ENCODE measurements around the gene PUM2.

PUM2 gene

DNA sequence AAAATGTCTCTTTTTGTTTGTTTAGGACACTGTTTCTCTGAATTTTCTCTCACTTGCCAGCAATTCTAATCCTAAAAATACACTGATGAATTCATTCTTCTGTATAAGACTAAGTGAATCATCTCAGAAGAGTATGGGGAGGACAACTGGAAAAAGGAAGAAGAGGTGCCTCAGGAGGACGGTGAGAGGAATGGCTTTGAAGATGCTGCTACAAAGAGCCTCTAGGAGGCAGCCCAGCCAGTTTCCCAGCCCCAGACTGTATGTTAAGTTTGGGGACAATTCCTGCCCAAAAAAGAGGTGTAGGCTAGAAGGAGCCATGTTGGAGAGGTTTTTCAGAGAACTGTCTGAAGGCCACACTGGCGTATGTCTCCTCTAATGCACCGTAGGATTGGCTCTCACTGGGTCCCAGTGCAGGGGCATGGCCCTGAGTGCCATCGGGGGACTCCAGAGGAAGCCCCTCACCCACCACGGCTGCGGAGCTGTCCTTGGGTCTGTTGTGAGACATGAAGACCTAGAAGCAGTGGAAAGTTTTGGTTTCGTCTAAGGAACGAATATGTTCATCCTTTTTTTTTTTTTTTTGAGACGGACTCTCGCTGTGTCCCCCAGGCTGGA, 122.6 kb downstream of the PUM2 start:
- DNase-seq = no peak

DNA sequence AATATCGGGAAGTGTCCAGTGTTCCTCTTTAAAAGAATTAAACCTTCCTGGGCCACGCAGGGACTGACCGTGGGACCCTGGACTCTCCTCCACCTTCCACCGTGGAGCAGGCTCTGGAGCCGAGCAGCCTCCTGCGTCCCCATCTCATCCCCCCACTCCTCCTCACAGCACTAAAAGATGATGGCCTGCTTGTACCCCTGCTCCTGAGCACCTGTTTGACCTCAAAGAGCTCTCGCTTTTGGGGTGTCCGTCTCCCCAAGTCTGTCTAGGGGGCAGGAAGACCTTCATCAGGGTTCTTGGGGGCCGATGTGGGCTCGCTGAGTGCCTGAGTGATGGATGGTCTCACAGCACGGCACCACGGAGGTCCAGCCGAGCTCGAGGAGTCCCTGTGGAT, 124.5 kb downstream of the PUM2 start:
- DNase-seq = no peak

DNA sequence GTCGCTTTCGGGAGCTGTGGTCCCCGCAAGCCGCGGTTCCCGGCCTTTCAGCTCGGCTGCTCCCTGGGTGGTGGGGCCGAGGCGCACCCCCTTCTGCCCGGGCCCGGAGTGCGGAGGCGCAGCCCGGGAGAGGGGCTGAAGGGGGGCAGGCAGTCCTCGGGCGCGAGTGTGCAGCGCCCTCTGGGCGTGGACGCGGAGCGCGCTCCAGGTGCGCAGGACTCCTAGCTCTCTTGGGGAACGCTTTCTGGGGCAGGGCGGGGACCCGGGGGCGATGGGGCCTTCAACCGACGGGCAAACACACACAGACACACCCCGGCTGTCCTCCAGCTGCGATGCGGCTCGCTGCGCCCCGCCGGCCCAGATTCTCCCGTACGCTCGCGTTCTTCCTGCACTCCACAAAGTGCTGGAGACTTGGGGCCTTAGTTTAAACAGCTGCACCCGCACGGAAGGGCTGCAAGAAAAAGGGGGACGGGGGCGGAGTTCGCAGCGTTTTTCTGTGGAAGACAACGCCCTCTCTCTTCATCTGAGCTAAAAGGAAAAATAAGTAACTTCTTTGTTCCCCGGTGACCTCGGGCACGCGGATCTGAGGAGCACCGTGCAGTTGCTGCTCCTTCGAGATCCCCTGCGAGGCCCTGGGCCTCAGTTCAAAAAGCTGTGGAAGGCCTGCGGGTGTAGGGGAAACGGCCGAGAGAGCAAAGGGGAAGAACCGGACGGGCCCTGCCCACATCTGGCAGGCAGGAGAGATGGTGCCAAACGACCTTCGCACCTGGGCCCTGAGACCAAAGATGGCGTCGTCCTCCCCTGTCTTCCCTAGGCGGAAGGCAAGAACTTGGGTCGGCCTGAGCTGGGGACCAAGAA, 125.1 kb downstream of the PUM2 start:
- no peak for DNase-seq

DNA sequence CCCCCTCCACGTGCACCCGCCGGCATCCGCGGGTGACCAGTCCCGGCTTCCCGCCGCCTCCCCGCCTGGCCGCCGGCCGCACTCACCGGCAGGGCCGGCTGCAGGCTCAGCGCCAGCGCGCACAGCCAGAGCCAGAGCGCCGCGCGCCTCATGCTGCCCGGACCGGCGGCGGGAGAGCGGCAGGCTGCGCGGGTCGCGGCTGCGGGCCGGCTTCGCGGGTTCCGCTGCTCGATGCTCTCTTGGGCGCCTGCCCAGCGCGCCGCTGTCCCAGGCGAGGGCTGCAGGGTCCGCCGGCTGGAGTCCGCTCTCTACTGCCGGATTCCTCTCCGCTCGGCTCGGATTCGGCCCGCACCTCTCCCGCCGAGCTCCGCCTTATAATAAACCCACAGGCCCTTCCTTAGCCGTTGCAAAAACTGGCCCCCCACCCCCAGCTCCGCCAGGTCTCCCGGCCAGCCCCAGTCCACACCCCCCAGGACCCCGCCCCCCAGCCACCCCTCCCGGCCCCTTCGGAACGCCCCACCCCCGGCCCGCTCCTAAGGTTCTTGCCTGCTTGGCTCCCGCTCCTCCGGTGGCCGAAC, 125.8 kb downstream of the PUM2 start, which contains the start of gene SDC1:
Gene SDC1, minus strand, starts transcription at position 415 of the 578 bp plus-strand sequence. Its CDS starts 263 bp downstream, at position 152.
- no peak for DNase-seq

DNA sequence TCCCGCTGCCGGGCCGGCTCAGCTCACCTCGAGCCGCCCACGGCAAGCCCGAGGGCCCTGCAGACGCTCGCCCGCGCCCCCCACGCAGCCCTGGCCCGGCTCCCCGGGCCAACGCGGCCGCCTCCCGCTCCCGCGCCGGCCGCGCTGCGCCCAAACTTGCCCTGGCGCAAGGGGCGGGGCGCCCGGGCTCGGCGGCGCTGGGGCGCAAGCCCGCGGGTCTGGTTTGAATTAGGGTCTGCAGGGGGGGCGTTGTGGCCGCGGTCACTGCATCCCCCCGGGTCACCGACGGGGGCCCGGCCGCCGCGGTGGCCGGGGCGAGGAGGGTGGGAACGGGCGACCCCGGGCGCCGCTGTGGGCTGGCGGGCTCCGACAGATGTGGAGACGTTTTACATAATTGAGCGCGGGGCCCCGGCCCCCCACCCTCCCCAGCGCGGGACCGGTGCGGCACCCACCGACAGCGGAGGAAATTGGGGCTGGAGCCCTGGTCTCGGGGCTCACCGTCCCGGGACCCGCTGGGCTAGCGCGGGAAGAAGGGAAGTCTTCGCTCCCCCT, 126.4 kb downstream of the PUM2 start:
- no peak for DNase-seq

DNA sequence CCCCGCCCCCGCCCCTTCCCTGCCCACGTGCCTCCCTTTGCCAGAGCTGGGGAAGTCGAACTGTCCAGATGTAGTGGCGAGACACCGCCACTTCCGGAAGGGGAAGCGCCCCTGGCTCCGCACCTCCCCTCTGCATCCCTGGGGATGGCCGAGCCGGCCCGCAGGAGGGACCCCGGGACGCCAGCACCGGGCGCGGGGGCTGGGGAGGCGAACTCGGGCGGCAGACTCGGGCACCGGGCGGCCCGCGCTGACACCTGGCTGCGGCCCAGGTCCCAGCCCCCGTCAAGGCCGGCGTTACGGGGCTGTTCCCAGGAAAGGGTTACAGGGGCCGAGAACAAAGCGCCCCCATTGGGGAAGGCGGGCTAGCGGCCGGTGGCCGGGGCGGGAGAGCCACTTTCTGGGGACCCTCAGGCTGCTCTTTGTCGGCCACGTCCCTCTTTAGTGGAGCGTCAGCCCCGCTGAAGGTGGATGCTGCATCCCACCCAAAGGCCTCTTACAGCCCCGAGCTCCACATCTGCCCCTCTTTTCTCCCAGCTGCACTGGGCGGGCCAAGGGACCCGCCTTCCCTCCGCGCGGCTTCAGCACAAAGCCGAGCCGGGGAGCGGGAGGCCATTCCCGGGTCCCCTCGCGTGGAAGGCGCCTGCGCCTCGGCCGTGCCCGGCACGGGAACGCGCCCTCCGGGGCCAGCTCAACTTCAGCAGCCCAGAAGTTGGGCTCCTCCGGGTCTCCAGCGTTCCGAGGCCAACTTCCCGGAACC, 127.1 kb downstream of the PUM2 start:
- DNase-seq = no peak

DNA sequence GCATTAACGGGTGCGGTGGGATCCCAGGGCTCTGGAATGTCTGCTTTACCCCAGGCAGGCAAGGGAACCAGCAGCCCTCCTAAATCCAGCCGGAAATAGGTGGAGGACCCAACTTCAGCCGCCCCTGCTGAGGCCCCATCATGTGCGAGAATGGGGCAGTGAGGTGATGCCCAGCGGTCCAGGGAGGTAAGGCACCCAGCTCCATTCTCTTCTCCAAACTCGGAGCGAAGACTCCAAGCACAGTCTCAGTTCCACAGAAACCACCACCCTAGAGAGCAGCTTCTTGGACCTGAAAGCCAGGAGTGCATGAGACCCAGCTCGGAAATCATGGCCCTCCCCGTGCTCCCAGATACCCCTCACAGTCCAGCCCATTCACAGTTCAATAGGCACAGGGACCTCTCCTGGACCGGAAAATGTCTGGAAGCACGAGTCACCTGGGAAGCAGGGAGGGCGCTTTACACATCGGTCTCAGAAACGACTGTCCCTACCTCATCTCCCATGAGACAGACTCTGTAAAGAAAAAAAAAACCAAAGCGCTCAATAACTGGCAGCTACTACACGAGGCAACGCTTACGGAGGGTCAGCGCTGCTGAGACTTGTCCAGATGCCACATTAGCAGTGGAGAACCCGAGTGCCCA, 127.8 kb downstream of the PUM2 start:
- DNase-seq = no peak

DNA sequence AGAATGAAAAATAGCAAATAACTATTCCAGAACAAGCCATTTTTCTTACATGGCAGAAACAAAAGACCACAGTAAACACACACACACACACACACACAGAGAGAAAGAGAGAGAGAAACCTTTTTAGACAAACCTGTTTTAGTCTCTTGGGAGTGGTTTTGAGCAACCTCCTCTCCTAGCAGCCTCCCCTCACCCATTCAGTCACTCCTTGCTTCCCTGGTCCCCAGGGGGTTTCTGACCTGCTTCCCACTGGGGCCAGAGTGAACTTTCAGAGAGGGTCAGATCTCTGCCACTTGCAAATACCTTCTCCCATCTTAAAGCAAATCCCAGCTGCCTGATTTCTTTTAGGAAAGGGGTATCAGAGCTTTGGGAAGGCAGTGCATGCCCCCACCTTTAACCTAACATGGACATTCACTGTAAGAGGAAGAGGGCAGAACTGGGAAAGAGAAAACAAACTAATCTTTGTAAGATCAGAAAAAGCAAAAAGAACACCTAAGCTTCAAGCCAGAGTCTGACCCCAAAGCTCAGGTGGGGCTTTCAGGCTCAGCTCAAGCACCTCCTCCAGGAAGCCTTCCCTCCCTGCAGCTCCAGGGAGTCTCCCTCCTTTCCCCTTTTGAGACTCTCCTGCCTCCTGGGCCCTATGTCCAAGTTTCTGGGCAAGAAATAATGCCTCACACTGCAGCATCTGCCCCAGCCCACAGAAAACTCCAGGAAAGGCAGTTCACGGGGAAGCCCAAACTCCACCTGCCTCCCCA, 128.5 kb downstream of the PUM2 start:
- no peak for DNase-seq

DNA sequence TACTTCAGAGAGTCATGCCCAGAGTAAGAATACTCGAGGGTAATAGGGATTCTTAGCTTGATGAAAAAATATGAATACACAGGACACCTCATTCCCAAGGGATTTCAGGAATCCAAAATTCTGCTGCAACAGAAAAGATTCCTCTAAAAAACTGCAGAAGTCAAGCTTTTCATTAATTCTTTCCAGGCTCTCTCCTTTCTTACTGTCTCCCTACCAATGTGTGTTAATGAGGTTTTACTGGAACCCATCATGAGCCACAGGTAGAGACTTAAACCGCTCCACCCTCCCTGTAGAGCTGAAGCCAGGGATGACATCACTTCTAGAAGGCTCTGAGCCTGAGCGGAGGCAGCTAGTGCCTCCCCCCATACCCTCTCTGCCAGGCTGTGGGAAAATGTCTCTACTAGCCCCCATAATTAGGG, 129.1 kb downstream of the PUM2 start:
- no peak for DNase-seq

DNA sequence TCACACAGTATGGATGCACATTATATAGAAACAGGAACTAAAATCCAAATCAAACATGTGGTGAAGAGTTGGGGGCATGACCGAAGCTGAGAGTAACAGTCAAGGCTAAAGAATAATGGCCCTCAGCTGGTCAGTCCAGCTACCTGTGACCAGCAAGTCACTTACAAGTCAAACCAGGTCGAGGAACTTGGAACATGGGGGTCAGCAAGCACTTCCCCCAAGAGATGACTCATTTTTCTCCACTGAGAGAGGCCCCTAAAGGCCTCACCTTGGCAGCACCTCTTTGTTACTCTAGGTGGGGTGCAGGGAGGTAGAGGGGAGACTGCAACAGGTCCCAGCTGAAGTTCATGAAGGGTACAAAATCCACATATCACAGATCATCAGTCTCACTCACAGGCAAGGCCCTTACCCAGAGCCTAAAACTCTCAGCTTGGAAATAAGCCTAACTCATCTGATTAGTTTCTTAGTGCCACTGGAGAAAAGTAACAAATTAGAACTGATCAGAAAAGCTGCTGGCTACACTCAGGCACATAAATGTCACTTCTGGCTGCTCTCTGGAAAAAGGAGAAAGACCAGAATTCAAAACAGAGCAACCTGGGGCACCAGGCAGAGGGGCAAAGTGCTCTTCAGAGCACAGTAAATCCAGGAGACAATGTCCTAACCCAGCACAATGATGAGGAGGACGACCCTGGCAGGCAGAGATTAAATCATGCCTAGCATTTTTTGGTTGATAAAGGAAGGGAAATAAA, 129.7 kb downstream of the PUM2 start:
- no peak for DNase-seq

DNA sequence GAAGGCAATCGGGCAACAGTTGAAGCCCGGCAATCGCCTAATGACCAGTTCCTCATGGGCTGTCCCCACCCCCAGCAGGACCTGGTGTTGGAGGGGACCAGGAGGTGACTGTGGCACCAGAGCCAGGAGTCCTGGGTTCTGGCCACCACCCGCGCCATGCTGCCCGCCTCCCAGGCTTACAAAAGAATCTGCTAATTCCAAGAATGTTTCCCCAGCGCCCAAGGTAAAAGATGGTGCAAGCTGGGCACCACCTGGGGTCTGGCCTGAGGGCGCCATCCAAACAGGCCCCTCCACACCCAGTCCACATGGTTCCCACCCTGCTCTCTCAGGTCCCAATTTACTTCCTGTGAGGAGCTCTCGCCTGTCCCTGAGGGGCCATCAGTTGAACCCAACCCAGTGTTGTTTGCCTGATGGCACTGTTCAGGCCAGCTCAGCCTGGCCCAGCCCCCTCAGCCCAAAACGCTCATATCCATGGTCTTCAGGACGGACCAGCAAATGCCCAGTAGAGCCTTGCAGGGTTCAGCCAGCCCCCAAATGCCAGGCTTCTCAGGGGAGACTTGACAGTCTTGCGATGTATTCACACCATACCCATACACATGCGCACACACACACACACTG, 130.8 kb downstream of the PUM2 start:
- no peak for DNase-seq

DNA sequence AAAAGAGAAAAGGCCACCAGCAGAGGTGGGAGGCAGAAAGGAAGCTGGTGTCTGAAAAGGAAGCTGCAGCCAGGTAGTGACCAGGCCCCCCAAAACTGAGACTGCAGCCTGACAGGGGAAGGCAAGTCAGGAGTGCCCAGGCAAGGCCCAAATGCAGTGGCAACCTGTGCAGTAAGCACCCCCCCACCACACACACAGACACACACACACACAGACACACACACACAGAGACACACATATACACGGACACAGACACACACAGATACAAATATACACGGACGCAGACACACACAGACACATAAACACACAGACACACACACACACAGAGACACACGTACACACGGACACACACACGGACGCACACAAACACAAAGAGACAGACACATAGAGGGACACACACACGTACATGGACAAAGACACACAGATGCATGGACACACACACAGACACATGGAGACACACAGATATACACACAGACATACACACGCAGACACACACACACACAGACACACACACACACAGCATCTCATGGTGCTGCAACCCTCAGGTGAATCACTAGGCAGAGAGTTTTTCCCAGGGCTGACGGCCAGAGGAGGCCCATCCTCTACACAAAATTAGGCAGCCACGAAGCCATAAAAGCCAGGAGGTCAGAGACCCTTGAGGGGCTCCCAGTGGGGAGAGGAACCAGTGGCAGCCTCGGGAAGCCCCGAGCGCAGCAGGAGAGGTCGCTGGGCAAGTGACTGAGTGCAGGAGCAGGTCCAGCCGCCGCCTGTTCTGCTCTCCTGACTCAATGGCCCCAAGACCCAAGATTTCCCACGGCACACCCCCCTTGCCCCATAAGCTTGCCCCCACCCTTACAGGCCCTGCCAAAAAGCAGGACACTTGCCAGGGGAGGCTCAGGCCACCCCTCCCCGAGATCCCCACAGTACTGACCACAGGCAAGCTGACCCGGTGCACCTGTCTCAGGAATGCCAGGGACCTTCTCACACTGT, 132.0 kb downstream of the PUM2 start:
- DNase-seq = no peak

DNA sequence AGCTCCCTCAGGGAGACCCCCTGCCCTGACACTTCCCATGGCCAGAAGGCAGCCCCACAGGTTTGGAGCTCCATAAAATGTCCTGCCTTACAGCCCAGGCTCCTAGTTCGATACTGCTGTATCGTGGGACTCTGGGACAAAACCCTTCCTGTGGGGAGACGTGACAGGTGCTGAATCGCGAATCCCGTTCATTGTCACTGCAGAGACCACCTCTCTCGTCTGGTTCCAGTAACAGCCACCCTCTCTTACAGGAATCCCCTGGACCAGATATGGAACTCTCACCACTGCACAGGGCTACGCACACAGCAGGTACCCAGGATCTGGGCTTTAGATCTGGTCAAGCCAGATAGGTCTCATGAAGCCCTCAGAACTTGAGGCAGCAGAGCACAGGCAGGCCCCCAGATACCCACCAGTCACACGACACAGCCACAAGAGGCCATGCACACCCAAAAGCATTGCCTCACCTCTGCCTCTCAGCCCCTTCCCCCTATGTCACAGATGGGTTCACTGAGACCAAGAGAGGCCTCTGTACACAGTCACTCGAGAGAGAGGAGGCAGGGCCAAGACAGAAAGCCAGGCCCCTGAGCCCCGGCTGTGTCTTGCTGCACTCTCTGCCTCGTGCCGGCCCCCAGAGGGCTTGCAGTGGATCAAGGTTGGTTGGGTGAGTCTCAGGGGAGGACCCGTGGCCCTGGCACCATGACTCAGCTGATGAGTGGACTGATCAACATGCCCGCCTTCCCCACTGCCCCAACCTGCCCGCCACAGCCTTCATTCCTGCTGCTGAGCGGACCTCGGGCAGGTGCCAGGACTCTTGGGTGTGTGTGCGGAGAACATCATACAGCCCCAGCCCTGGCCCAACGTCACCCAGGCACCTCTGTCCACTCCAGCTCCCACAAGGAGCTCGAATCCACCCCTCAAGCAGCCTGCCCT, 133.3 kb downstream of the PUM2 start:
- DNase-seq = no peak

DNA sequence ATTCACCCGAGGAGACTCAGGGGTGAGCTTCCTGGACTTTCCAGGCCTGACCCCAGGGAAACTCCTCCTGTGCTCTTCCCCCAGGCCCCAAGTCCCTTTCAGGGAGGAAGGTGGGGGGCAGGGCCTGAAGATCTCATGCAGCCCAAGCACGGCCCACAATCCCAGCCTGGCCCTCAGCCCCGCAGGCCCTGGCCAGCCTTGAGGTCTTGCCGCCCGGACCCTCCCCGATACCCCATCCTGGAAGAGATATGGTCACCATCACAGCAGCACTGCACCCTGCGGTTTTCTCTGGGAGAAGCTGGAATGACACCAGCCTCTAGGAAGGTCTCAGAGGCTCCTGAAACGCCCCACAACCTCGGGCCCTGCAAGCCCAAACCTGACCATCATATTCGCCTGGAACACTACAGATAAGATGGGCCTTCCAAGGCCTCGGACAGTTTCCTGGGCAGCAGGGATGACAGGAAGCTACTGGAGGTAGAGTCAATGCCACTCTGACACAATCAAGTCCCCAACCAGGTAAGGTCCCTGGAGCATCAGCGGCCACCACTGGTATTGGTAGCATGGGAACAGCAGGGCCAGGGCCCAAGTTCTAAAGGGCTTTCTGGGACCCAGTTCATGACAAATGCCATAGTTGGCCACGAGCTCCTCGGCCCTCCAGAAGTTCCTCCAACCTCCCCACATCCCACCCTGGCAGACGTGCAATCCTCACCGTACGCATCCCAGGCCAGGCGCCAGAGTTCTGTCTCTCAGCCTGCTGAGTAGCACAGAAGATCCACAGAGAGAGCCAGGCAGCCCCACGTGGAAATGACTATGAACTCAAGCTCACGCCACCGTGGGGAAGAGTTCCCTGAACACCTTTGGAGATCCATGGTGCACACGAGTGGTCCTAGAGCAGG, 134.3 kb downstream of the PUM2 start:
- no peak for DNase-seq

DNA sequence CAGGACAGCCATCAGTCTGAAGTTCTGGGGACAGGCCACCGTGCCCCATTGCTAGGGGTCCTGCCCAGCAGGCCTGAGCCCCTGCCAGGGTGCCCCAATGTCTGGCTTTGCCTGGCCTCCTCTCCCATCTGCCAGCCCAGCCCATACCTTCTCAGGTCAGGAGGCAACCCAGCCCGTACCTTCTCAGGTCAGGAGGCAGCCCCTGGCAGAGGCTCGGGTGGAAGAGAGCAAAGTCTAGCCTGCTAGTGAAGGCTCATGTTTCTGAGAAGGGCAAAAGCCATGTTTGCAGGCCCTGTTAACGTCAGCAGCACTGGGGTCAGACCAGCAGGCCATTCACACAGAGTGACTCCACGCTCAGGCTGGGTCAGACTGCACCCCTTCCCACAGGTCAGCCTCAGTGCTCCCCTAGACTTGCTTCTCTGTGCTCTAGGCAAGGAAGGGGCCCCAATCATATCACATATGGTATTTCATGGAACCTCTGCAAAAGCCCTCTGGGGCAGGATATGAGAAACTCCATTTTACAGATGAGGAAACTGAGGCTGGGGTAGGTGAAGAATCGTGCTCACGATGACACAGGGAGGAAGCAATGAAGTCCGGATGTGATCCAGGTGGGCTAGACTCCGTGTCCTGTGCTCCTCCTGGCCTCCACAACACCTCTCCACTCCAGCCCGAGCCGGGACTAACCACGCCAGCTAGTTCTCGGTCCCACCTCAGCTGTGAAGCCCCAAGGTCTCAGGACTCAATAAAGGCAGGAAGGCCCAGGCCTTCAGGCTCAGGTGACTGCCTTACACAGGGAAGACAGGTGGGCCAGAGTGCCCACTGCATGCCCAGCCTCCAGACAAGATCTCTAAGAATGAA, 135.2 kb downstream of the PUM2 start:
- DNase-seq = no peak
